Mesendoderm (in vitro differentiated cells): ENCODE data around the gene DLG2.
A peak's percentile ranks its signal among the peaks of the same experiment; 100 is the strongest.

Source experiments
- DNase-seq: peaks from one replicate; pipeline ENCODE4 v3.0.0; 2013
- H2AK5ac ChIP-seq: 2 replicates; pipeline ENCODE4 v1.6.1; 2013; ENCODE audit warnings: low read length, inconsistent platforms
- H2BK120ac ChIP-seq: 2 replicates; pipeline ENCODE4 v1.6.1; 2013; ENCODE audit warnings: low read depth, mild to moderate bottlenecking, low read length, moderate library complexity, mixed read lengths
- H2BK15ac ChIP-seq: replicated peaks from 2 replicates; pipeline ENCODE4 v1.6.1; 2013; ENCODE audit warnings: low read depth, mild to moderate bottlenecking, moderate library complexity
- H2BK5ac ChIP-seq: 2 replicates; pipeline ENCODE4 v1.6.1; 2013; ENCODE audit warnings: low read length, inconsistent platforms
- H3K18ac ChIP-seq: 2 replicates; pipeline ENCODE4 v1.6.1; 2013; ENCODE audit warnings: mild to moderate bottlenecking, low read length, mixed read lengths
- H3K23ac ChIP-seq: one replicate; pipeline ENCODE4 v1.6.1; 2013; ENCODE audit warnings: low read length
- H3K27ac ChIP-seq: 2 replicates; pipeline ENCODE4 v1.5.1; 2013; ENCODE audit warnings: low read depth, mild to moderate bottlenecking, inconsistent platforms, low read length, moderate library complexity
- H3K27me3 ChIP-seq: 2 replicates; pipeline ENCODE4 v1.6.1; 2013; ENCODE audit warnings: low read length, control low read depth, mild to moderate bottlenecking, inconsistent platforms; ENCODE audit not compliant: insufficient read depth, poor library complexity
- H3K36me3 ChIP-seq: 2 replicates; pipeline ENCODE4 v1.6.1; 2013; ENCODE audit warnings: low read length, inconsistent platforms; ENCODE audit not compliant: control insufficient read depth, insufficient read depth
- H3K4ac ChIP-seq: one replicate; pipeline ENCODE4 v1.6.1; 2013; ENCODE audit warnings: low read depth, mild to moderate bottlenecking, low read length, moderate library complexity
- H3K4me1 ChIP-seq: 2 replicates; pipeline ENCODE4 v1.6.1; 2013; ENCODE audit warnings: low read depth, low read length, inconsistent platforms; ENCODE audit not compliant: control insufficient read depth
- H3K4me2 ChIP-seq: 2 replicates; pipeline ENCODE4 v1.6.1; 2013; ENCODE audit warnings: low read length
- H3K4me3 ChIP-seq: 2 replicates; pipeline ENCODE4 v1.5.1; 2013; ENCODE audit warnings: mild to moderate bottlenecking, low read length
- H3K56ac ChIP-seq: one replicate; pipeline ENCODE4 v1.6.1; 2013; ENCODE audit warnings: low read length
- H3K79me1 ChIP-seq: 2 replicates; pipeline ENCODE4 v1.6.1; 2013; ENCODE audit warnings: low read length, inconsistent platforms
- H3K79me2 ChIP-seq: 2 replicates; pipeline ENCODE4 v1.6.1; 2013; ENCODE audit warnings: mild to moderate bottlenecking, low read length; ENCODE audit not compliant: control insufficient read depth, insufficient read depth
- H3K9ac ChIP-seq: 2 replicates; pipeline ENCODE4 v1.6.1; 2013; ENCODE audit warnings: low read length, inconsistent platforms
- H4K5ac ChIP-seq: one replicate; pipeline ENCODE4 v1.6.1; 2013; ENCODE audit warnings: low read length
- H4K8ac ChIP-seq: one replicate; pipeline ENCODE4 v1.6.1; 2013; ENCODE audit warnings: low read depth, mild to moderate bottlenecking, control low read depth, low read length, moderate library complexity
- WGBS: extraction: QIAGEN DNeasy Blood & Tissue Kit; methylation state at CpG from one replicate; pipeline ENCODE4 v1.1.7; 2013; ENCODE audit warnings: low lambda C conversion rate, missing lambda C conversion rate; ENCODE audit not compliant: insufficient coverage; ENCODE audit errors: extremely low coverage; 5-methylcytosine and 5-hydroxymethylcytosine counted together

Gene DLG2

DNA sequence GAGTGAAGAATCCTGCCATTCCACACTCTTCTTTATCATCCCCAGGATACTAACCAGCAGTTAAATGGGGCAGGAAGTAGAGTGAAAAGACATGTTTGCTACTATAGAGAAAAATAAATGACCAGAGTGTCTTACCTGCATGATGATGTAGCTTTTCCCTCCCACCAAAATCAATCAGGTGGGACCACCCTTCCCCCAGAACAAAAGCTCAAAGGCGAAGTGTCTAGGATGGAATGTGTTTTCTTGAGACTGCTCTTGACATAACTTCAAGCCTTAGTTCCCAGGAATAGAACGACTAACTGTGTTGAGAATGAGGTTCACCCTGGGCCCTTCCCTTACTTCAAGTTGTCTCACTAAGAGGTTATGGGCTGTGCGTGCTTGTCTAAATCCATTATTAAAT lies 2001.8 kb downstream of the DLG2 start:
- Histone ChIP-seq H3K56ac (no peak overlapping the region), H3K27ac (no peak overlapping the region), H3K4me3 (no peak overlapping the region), H3K79me2 (no peaks in the 10 kb centered on the region), H2BK120ac (no peak overlapping the region), H3K18ac (no peak overlapping the region), H3K79me1 (no peaks in the 10 kb centered on the region), H4K5ac (no peak overlapping the region), H3K23ac (no peak overlapping the region), H4K8ac (no peak overlapping the region), H3K9ac (no peak overlapping the region), H2AK5ac (no peak overlapping the region), H2BK15ac (no peak overlapping the region), H2BK5ac (no peak overlapping the region), H3K4me2 (no peak overlapping the region), H3K36me3 (no peaks in the 10 kb centered on the region), H3K27me3 (no peaks in the 10 kb centered on the region), H3K4me1 (no peaks in the 10 kb centered on the region), H3K4ac (no peak overlapping the region)
- no CpG with 5 or more reads among the region's 3 CpGs for WGBS
- DNase-seq = no peak

- no peak overlapping the region for H2BK5ac ChIP-seq
- H4K5ac ChIP-seq = no peak overlapping the region
- no peak for DNase-seq
- H3K79me1 ChIP-seq = no peaks in the 10 kb centered on the region
- no peak overlapping the region for H2BK120ac ChIP-seq
- no peaks in the 10 kb centered on the region for H3K27me3 ChIP-seq
- no peaks in the 10 kb centered on the region for H3K79me2 ChIP-seq
- no peaks in the 10 kb centered on the region for H3K36me3 ChIP-seq
- no peak overlapping the region for H3K4ac ChIP-seq
- no peak overlapping the region for H3K23ac ChIP-seq
- H3K56ac ChIP-seq = no peak overlapping the region
- no peak overlapping the region for H4K8ac ChIP-seq
- no peak overlapping the region for H3K4me2 ChIP-seq
- no CpG with 5 or more reads among the region's 1 CpG for WGBS
- no peak overlapping the region for H3K9ac ChIP-seq
- H3K18ac ChIP-seq = no peak overlapping the region
- peaks cover 3% of the 10 kb centered on the region for H3K4me1 ChIP-seq
- no peak overlapping the region for H3K27ac ChIP-seq
- H2AK5ac ChIP-seq = no peak overlapping the region
- no peak overlapping the region for H2BK15ac ChIP-seq
- H3K4me3 ChIP-seq = no peak overlapping the region
Measured at GRCh38 chr11:83617671-83618070, 2009.5 kb downstream of the DLG2 start.

DNA sequence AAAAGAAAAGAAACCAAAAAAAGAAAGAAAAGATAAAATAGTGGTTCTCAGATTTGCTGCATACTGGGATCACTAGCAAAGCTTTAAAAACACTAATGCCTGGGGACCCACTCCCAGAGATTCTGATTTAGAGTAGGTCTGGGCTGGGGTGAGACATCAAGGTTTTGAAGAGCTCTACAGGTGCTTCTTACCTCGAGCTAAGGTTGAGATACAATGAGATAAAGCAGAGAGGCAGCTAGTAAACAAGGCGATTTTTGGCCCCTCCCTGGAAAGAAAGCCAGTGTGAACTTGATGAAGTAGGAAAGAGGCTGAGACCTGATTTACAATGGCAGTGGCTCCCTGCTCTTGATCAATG lies 2013.4 kb downstream of the DLG2 start:
- Histone ChIP-seq H3K27me3 (no peaks in the 10 kb centered on the region), H3K56ac (no peak overlapping the region), H2AK5ac (no peak overlapping the region), H2BK15ac (no peak overlapping the region), H4K8ac (no peak overlapping the region), H2BK5ac (no peak overlapping the region), H3K4me3 (no peak overlapping the region), H3K18ac (no peak overlapping the region), H3K79me1 (no peaks in the 10 kb centered on the region), H3K4me2 (no peak overlapping the region), H4K5ac (no peak overlapping the region), H3K9ac (no peak overlapping the region), H3K36me3 (no peaks in the 10 kb centered on the region), H3K4ac (no peak overlapping the region), H3K79me2 (no peaks in the 10 kb centered on the region), H3K27ac (no peak overlapping the region), H3K4me1 (peaks cover 3% of the 10 kb centered on the region), H2BK120ac (no peak overlapping the region), H3K23ac (no peak overlapping the region)
- no peak for DNase-seq
- no CpG with 5 or more reads among the region's 2 CpGs for WGBS

DNA sequence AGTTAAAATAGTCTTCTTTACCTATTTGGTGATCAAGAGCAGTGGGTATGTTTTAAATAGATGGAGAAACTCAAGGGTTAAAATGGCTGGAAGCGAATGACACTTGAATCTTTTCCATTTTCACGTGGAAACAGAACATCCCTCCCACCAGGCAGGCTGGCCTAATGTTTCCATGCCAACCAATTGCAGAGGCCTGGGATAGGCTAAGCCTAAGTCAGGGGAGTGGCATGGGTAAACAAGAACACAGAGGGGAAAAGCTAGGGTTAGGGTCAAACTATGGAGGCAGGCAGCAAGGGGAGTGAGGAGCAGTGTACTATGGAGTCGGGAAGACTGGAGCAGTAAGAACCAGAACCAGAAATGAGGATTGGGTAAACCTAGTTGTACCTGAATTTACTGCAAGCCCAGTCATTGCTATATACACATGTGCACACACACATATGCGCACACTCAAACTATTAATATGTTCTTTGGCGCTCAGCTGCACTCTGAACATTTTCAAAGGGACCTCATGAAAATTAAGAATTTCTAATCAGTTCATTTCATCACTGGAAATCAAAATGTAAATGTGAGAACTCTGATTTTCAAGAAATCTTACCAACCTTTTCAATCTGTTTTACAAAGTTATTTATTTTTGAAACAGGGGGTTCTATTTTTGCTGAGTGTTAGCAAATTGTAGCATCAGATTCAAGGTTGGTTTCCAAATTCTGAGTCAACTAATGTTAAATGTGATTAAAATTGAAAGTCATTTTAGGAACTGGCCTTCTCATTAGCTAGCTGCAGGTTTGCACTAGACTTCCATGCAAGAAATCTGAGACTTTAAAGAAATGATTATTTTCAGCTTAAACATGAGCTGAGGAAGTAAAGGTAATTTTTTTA lies 2014.0 kb downstream of the DLG2 start:
- Histone ChIP-seq H3K18ac (no peak overlapping the region), H3K27me3 (no peaks in the 10 kb centered on the region), H3K56ac (peak overlapping the region; percentile 6), H2BK5ac (no peak overlapping the region), H3K23ac (no peak overlapping the region), H4K8ac (no peak overlapping the region), H2BK15ac (no peak overlapping the region), H2BK120ac (no peak overlapping the region), H3K27ac (no peak overlapping the region), H4K5ac (no peak overlapping the region), H3K4ac (no peak overlapping the region), H3K36me3 (no peaks in the 10 kb centered on the region), H3K4me2 (no peak overlapping the region), H3K4me1 (peaks cover 3% of the 10 kb centered on the region), H3K4me3 (no peak overlapping the region), H3K9ac (no peak overlapping the region), H3K79me2 (no peaks in the 10 kb centered on the region), H3K79me1 (no peaks in the 10 kb centered on the region), H2AK5ac (no peak overlapping the region)
- WGBS = no CpG with 5 or more reads among the region's 5 CpGs
- peak; percentile 73 for DNase-seq

GRCh38 chr11:83611600-83611999 lies 2015.5 kb downstream of the DLG2 start:
- H4K5ac ChIP-seq = no peak overlapping the region
- H3K56ac ChIP-seq = no peak overlapping the region
- H3K4me1 ChIP-seq = peaks cover 3% of the 10 kb centered on the region
- H3K79me1 ChIP-seq = no peaks in the 10 kb centered on the region
- no peak overlapping the region for H2BK5ac ChIP-seq
- no peak overlapping the region for H3K9ac ChIP-seq
- H2BK120ac ChIP-seq = no peak overlapping the region
- H3K4ac ChIP-seq = no peak overlapping the region
- H3K36me3 ChIP-seq = no peaks in the 10 kb centered on the region
- H3K23ac ChIP-seq = no peak overlapping the region
- no peak overlapping the region for H3K18ac ChIP-seq
- no peak overlapping the region for H2AK5ac ChIP-seq
- H3K27ac ChIP-seq = no peak overlapping the region
- no peak overlapping the region for H3K4me2 ChIP-seq
- H2BK15ac ChIP-seq = no peak overlapping the region
- no CpG with 5 or more reads among the region's 3 CpGs for WGBS
- H3K79me2 ChIP-seq = no peaks in the 10 kb centered on the region
- no peaks in the 10 kb centered on the region for H3K27me3 ChIP-seq
- H3K4me3 ChIP-seq = no peak overlapping the region
- H4K8ac ChIP-seq = no peak overlapping the region
- DNase-seq = no peak

GRCh38 chr11:83611031-83611430 lies 2016.1 kb downstream of the DLG2 start:
- Histone ChIP-seq H3K4me2 (no peak overlapping the region), H3K9ac (no peak overlapping the region), H3K23ac (no peak overlapping the region), H3K79me1 (no peaks in the 10 kb centered on the region), H2BK5ac (no peak overlapping the region), H4K8ac (no peak overlapping the region), H3K4me1 (peaks cover 3% of the 10 kb centered on the region), H3K56ac (no peak overlapping the region), H2BK15ac (no peak overlapping the region), H3K4ac (no peak overlapping the region), H3K79me2 (no peaks in the 10 kb centered on the region), H4K5ac (no peak overlapping the region), H3K27ac (no peak overlapping the region), H3K4me3 (no peak overlapping the region), H3K18ac (no peak overlapping the region), H2AK5ac (no peak overlapping the region), H3K36me3 (no peaks in the 10 kb centered on the region), H2BK120ac (no peak overlapping the region), H3K27me3 (no peaks in the 10 kb centered on the region)
- no peak for DNase-seq
- WGBS = no CpG with 5 or more reads among the region's 2 CpGs
